ENCODE results near the gene WWOX. TPM values are rescaled to one million over a fixed set of nuclear protein-coding genes. Genes with fewer than 3 reads are reported as not detected.
"Not testable (repeated sequence)": the region's sequence is repeated elsewhere in the genome, so short reads cannot be mapped to it uniquely, and the experiment has no call there.

WWOX gene
- total RNA-seq, 1 donor from 2014 or later: 28.2 TPM

DNA sequence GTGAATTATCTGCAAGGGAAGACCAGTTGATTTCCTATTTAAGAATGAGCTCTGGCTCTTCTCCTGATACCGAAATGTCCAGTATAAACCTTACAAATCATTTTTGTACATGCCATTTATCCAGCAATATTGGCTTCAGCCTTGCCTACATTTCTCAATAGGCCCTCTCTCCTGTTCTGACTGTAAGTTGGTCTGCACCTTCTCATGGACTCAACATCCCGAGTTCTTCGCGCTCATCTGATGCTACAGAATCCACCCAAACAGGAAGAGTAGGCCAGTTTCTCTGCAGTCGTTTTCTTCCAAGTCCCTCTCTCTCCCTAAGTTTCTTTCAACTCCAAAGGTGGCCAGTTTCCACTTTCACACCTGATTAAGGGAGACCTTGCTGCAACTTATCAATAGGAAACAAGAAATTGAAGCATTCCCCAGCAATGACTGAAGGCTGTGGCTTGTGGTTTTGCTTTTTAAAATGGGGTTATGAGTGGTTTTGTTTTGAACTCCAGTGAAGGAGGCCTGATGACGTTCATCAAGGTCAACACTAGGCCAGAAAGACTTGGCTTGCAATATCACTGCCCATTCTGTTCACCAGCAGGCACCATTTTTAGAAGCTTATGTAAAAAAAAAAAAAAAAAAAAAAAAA lies 1118.0 kb downstream of the WWOX start:
- no peak for DNase-seq (ENCODE audit: extremely low spot score, unreplicated experiment)
- Mint-ChIP-seq H3K36me3 (peaks cover 5% of the 10 kb centered on the region), H3K27ac (no peak overlapping the region), H3K4me1 (ENCODE audit: unreplicated experiment) (peaks cover 10% of the 10 kb centered on the region), H3K9me3 (peaks cover 5% of the 10 kb centered on the region), H3K27me3 (no peaks in the 10 kb centered on the region), H3K4me3 (no peak overlapping the region)
- TF ChIP-seq, protein P1, sequence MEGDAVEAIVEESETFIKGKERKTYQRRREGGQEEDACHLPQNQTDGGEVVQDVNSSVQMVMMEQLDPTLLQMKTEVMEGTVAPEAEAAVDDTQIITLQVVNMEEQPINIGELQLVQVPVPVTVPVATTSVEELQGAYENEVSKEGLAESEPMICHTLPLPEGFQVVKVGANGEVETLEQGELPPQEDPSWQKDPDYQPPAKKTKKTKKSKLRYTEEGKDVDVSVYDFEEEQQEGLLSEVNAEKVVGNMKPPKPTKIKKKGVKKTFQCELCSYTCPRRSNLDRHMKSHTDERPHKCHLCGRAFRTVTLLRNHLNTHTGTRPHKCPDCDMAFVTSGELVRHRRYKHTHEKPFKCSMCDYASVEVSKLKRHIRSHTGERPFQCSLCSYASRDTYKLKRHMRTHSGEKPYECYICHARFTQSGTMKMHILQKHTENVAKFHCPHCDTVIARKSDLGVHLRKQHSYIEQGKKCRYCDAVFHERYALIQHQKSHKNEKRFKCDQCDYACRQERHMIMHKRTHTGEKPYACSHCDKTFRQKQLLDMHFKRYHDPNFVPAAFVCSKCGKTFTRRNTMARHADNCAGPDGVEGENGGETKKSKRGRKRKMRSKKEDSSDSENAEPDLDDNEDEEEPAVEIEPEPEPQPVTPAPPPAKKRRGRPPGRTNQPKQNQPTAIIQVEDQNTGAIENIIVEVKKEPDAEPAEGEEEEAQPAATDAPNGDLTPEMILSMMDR (conservative IDR thresholded peaks at IDR 0.05): no peak

DNA sequence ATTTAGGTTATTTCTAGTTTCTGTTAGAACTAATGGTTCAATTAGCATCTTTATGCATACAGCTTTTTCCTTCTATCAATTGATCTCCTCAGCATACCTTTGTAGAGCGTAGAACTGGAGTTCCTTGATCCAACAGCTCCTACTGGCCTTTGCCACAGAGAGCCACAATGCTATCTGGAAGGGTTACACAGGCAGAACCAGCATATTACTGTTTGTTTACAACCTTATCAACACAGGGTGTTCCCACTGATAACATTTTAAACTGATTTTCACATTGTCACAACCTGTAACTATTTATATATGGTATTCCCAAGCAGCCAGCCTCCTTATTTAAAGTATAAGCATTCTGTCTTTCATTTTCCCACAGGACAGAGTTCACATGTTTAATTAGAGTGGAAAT lies 1118.9 kb downstream of the WWOX start:
- TF ChIP-seq, protein P1 (conservative IDR thresholded peaks at IDR 0.05): no peak
- no peak for DNase-seq (ENCODE audit: extremely low spot score, unreplicated experiment)
- Mint-ChIP-seq H3K27me3 (no peaks in the 10 kb centered on the region), H3K9me3 (peaks cover 5% of the 10 kb centered on the region), H3K4me1 (ENCODE audit: unreplicated experiment) (peaks cover 10% of the 10 kb centered on the region), H3K27ac (no peak overlapping the region), H3K4me3 (no peak overlapping the region), H3K36me3 (peaks cover 5% of the 10 kb centered on the region)

- H3K36me3 Mint-ChIP-seq; H3K9me3 Mint-ChIP-seq; H3K27me3 Mint-ChIP-seq; H3K27ac Mint-ChIP-seq; H3K4me1 Mint-ChIP-seq (ENCODE audit: unreplicated experiment); H3K4me3 Mint-ChIP-seq; DNase-seq (ENCODE audit: extremely low spot score, unreplicated experiment): not testable (repeated sequence)
Observed at GRCh38 chr16:79225994-79226393, 1126.5 kb downstream of the WWOX start.

DNA sequence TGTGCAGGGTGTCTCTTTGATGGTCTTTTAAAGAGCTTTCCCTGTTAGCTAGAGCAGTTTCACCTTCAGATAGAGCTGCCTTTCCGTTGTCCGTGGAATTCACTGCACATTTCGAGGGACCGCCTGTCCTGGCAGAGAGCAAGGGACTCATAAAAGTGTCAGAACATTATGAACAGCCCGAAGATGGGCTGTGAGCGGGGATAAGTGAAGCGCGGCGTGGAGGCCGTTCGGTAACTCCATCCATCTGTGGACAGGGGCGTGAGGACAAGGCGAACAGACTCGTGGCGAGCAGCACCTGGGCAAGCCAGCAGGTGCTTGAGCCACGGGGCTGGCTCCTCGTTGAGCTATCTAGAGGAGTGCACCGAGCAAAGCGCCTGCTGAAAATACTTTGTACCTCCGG lies 1129.9 kb downstream of the WWOX start:
- TF ChIP-seq, protein P1 (conservative IDR thresholded peaks at IDR 0.05): no peak
- Mint-ChIP-seq H3K27ac (no peak overlapping the region), H3K4me1 (ENCODE audit: unreplicated experiment) (no peaks in the 10 kb centered on the region), H3K9me3 (peaks cover 8% of the 10 kb centered on the region), H3K4me3 (no peak overlapping the region), H3K36me3 (no peaks in the 10 kb centered on the region), H3K27me3 (peaks cover 6% of the 10 kb centered on the region)
- no peak for DNase-seq (ENCODE audit: extremely low spot score, unreplicated experiment)

- not testable (repeated sequence) for H3K4me3 Mint-ChIP-seq; H3K27me3 Mint-ChIP-seq; H3K27ac Mint-ChIP-seq; H3K36me3 Mint-ChIP-seq; H3K9me3 Mint-ChIP-seq; H3K4me1 Mint-ChIP-seq (ENCODE audit: unreplicated experiment); DNase-seq (ENCODE audit: extremely low spot score, unreplicated experiment)
Observed at GRCh38 chr16:79245700-79246099, 1146.2 kb downstream of the WWOX start.

GRCh38 chr16:79247386-79247785 lies 1147.9 kb downstream of the WWOX start:
- peaks cover 5% of the 10 kb centered on the region for H3K4me1 Mint-ChIP-seq (ENCODE audit: unreplicated experiment)
- H3K36me3 Mint-ChIP-seq: no peaks in the 10 kb centered on the region
- no peak overlapping the region for H3K27ac Mint-ChIP-seq
- H3K27me3 Mint-ChIP-seq: no peaks in the 10 kb centered on the region
- no peaks in the 10 kb centered on the region for H3K9me3 Mint-ChIP-seq
- TF ChIP-seq, protein P1 (conservative IDR thresholded peaks at IDR 0.05): no peak
- DNase-seq (ENCODE audit: extremely low spot score, unreplicated experiment): no peak
- no peak overlapping the region for H3K4me3 Mint-ChIP-seq

- TF ChIP-seq, protein P1 (conservative IDR thresholded peaks at IDR 0.05): no peak
- Mint-ChIP-seq H3K27ac (no peak overlapping the region), H3K4me1 (ENCODE audit: unreplicated experiment) (peaks cover 10% of the 10 kb centered on the region), H3K27me3 (no peaks in the 10 kb centered on the region), H3K4me3 (no peak overlapping the region), H3K9me3 (no peaks in the 10 kb centered on the region), H3K36me3 (no peaks in the 10 kb centered on the region)
- no peak for DNase-seq (ENCODE audit: extremely low spot score, unreplicated experiment)
Observed at GRCh38 chr16:79248351-79248750, 1148.9 kb downstream of the WWOX start.
